Activated CD8-positive, alpha-beta memory T cell treated with anti-CD3 and anti-CD28 coated beads, Interleukin-2, amount 50 U/mL, for 24 hours (primary cell): ENCODE data around the gene FAM133A.

ENCODE experiments used
- DNase-seq: peaks from one replicate; pipeline ENCODE4 v3.0.0-alpha.2; 2020; ENCODE audit errors: extremely low read depth

Gene FAM133A

GRCh38 chrX:93673869-93674271 is at the start of gene FAM133A:
FAM133A (plus strand) TSS chrX:93674206; CDS start chrX:93709420, 35,214 bp downstream.
- no peak for DNase-seq

GRCh38 chrX:93637591-93637990 is 36.4 kb upstream of the FAM133A start:
- no peak for DNase-seq

- no peak for DNase-seq
Measured at GRCh38 chrX:93649381-93649780, 24.6 kb upstream of the FAM133A start.

- no peak for DNase-seq
Measured at GRCh38 chrX:93660575-93660974, 13.4 kb upstream of the FAM133A start.

- DNase-seq, result peak; percentile 9
Measured at GRCh38 chrX:93673056-93673868, 744 bp upstream of the FAM133A start, which contains the start of gene NAP1L3. NAP1L3 (minus strand) TSS chrX:93673578; CDS start chrX:93673304, 274 bp downstream.

- DNase-seq, result no peak
Measured at GRCh38 chrX:93695981-93696380, 22.0 kb downstream of the FAM133A start.

GRCh38 chrX:93703701-93704100 is 29.7 kb downstream of the FAM133A start:
- no peak for DNase-seq

- no peak for DNase-seq
Measured at GRCh38 chrX:93711076-93711475, 37.1 kb downstream of the FAM133A start.

- no peak for DNase-seq
Measured at GRCh38 chrX:93741811-93742210, 67.8 kb downstream of the FAM133A start.

- DNase-seq, result no peak
Measured at GRCh38 chrX:93760163-93760562, 86.2 kb downstream of the FAM133A start.
